Astrocyte (in vitro differentiated cells and primary cell): Measurements from ENCODE around the gene FBN2. TPM values are rescaled to one million over a fixed set of nuclear protein-coding genes. Genes with fewer than 3 reads are reported as not detected.

Source experiments
- DNase-seq: peaks from one replicate; pipeline ENCODE4 v3.0.0-alpha.2; 2010; ENCODE audit warnings: low read depth
- FAIRE-seq: peaks from 2 replicates; lab custom pipeline; 2011; peaks lifted over from hg19 to GRCh38; lab: Jason Lieb, UNC
- H2AFZ ChIP-seq: 2 replicates; pipeline ENCODE4 v1.6.0; 2012; ENCODE audit warnings: low read depth, low read length, inconsistent platforms
- H3K27ac ChIP-seq: 2 replicates; pipeline ENCODE4 v1.5.1; 2011; ENCODE audit warnings: low read depth, low read length, inconsistent platforms
- H3K27me3 ChIP-seq: 2 replicates; pipeline ENCODE4 v1.6.0; 2011; ENCODE audit warnings: low read length, inconsistent platforms; ENCODE audit not compliant: insufficient read depth
- H3K36me3 ChIP-seq: 2 replicates; pipeline ENCODE4 v1.5.1; 2011; ENCODE audit warnings: low read length, inconsistent platforms; ENCODE audit not compliant: insufficient read depth
- H3K4me1 ChIP-seq: 2 replicates; pipeline ENCODE4 v1.5.1; 2011; ENCODE audit warnings: low read length, inconsistent platforms; ENCODE audit not compliant: insufficient read depth
- H3K4me2 ChIP-seq: 2 replicates; pipeline ENCODE4 v1.6.0; 2012; ENCODE audit warnings: low read length, inconsistent platforms
- H3K4me3 ChIP-seq: 2 replicates; pipeline ENCODE4 v1.5.1; 2011; ENCODE audit warnings: low read depth, mild to moderate bottlenecking, low read length, inconsistent platforms; ENCODE audit not compliant: insufficient read depth
- H3K79me2 ChIP-seq: 2 replicates; pipeline ENCODE4 v1.6.0; 2012; ENCODE audit warnings: mild to moderate bottlenecking, low read length, inconsistent platforms; ENCODE audit not compliant: insufficient read depth
- H3K9ac ChIP-seq: 2 replicates; pipeline ENCODE4 v1.6.0; 2012; ENCODE audit warnings: mild to moderate bottlenecking, low read length, inconsistent platforms
- H3K9me3 ChIP-seq: 2 replicates; pipeline ENCODE4 v1.5.1; 2012; ENCODE audit warnings: low read depth, mild to moderate bottlenecking, low read length, inconsistent platforms; ENCODE audit not compliant: insufficient read depth
- H4K20me1 ChIP-seq: 2 replicates; pipeline ENCODE4 v1.6.0; 2012; ENCODE audit warnings: low read length, inconsistent platforms; ENCODE audit not compliant: insufficient read depth
- H3K27ac Mint-ChIP-seq: one replicate; pipeline ENCODE4 v1.8.0; 2021; ENCODE audit warnings: mild to moderate bottlenecking, mixed read lengths; ENCODE audit not compliant: unreplicated experiment
- H3K27me3 Mint-ChIP-seq: one replicate; pipeline ENCODE4 v1.8.0; 2021; ENCODE audit warnings: low read depth, mixed read lengths; ENCODE audit not compliant: unreplicated experiment
- H3K36me3 Mint-ChIP-seq: one replicate; pipeline ENCODE4 v1.8.0; 2021; ENCODE audit warnings: low read depth, mixed read lengths; ENCODE audit not compliant: unreplicated experiment
- H3K4me1 Mint-ChIP-seq: one replicate; pipeline ENCODE4 v1.8.0; 2021; ENCODE audit warnings: low read depth, mixed read lengths; ENCODE audit not compliant: unreplicated experiment
- H3K4me3 Mint-ChIP-seq: one replicate; pipeline ENCODE4 v1.8.0; 2021; ENCODE audit warnings: mild to moderate bottlenecking, moderate library complexity, mixed read lengths; ENCODE audit not compliant: unreplicated experiment
- H3K9me3 Mint-ChIP-seq: one replicate; pipeline ENCODE4 v1.8.0; 2021; ENCODE audit warnings: mild to moderate bottlenecking, mixed read lengths; ENCODE audit not compliant: unreplicated experiment
- EZH2 ChIP-seq: IDR thresholded peaks from 2 replicates; pipeline ENCODE4 v1.6.1; 2012; ENCODE audit warnings: mild to moderate bottlenecking, low read length, inconsistent platforms; ENCODE audit not compliant: insufficient read depth
- total RNA-seq: library from RNA; stranded (reverse); gene quantifications from 2 replicates; pipeline ENCODE4 v1.2.1, GENCODE V29; 2021
- TF ChIP-seq, protein P1 (sequence below): IDR thresholded peaks from 2 replicates; pipeline ENCODE4 v1.5.1; 2011; ENCODE audit warnings: low read depth, mild to moderate bottlenecking, inconsistent platforms, low read length, moderate library complexity; ENCODE audit not compliant: insufficient read depth

Gene FBN2
- total RNA-seq, 1 donor from 2014 or later: 176 TPM

DNA sequence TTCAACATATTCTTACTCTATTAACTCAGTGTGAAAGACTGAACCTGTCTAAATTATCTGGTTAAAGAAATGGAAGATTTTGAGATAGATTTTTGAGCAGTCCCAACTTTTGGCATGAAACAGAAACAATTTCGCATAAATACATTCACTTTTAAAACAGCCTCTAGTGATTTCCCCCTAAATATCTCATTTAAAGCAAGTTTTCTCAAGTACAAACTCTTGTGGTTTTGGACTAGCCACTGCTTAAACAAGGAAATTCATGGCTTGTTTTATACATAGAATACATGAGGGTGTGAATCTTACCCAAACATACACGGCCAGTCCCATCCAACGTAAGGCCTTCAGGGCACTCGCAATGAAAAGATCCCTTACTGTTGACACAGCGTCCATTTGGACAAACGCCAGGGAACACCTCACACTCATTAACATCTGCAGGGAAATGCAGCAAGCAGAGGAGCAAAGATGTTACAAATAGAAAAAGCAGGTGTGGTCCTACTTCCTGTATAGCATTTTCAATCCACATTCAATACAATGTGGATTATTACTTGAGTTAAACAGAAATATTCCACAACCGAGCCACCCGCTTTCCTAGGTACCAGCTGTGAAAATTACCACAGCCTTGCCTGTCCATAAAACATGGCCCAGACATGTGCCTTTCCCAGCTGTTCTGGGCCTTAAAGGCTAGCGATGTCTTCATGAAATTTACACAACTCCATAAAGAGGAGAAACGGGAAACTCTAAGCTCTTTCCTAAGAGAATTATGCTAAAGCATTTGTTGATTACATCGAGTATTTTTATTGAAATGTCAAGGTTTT, 188.8 kb downstream of the FBN2 start:
- Mint-ChIP-seq H3K9me3 (no peaks in the 10 kb centered on the region), H3K27me3 (no peaks in the 10 kb centered on the region), H3K4me1 (no peaks in the 10 kb centered on the region), H3K36me3 (peaks cover 13% of the 10 kb centered on the region), H3K4me3 (no peak overlapping the region), H3K27ac (no peak overlapping the region)
- Histone ChIP-seq H3K4me3 (no peak overlapping the region), H3K9me3 (no peaks in the 10 kb centered on the region), H3K27ac (no peak overlapping the region), H3K79me2 (no peaks in the 10 kb centered on the region), H3K9ac (no peak overlapping the region), H3K36me3 (peaks cover 17% of the 10 kb centered on the region), H3K4me1 (no peaks in the 10 kb centered on the region), H4K20me1 (no peaks in the 10 kb centered on the region), H3K27me3 (no peaks in the 10 kb centered on the region), H2AFZ (no peak overlapping the region), H3K4me2 (no peak overlapping the region)
- TF ChIP-seq, protein P1, sequence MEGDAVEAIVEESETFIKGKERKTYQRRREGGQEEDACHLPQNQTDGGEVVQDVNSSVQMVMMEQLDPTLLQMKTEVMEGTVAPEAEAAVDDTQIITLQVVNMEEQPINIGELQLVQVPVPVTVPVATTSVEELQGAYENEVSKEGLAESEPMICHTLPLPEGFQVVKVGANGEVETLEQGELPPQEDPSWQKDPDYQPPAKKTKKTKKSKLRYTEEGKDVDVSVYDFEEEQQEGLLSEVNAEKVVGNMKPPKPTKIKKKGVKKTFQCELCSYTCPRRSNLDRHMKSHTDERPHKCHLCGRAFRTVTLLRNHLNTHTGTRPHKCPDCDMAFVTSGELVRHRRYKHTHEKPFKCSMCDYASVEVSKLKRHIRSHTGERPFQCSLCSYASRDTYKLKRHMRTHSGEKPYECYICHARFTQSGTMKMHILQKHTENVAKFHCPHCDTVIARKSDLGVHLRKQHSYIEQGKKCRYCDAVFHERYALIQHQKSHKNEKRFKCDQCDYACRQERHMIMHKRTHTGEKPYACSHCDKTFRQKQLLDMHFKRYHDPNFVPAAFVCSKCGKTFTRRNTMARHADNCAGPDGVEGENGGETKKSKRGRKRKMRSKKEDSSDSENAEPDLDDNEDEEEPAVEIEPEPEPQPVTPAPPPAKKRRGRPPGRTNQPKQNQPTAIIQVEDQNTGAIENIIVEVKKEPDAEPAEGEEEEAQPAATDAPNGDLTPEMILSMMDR: no peak
- TF ChIP-seq EZH2: no peak
- FAIRE-seq (no peak), DNase-seq (peak; percentile 26)

DNA sequence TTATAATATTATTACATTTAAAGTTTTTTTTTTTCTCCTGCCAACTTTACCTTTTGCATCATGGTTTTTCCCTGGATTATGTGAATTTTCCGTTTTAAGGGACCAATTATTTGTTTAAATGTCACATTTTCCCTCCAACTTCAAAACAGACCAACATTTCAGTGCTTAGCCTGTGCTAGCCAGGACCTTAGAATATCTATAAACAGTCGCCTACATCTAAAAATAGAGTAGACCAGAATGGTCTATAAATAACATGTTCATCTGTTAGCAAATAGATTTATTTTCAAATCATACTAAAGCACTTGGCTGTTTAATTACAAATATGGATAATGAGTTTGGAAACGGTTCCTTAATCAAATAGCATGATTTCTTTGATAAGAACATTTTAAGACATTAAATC, 192.0 kb downstream of the FBN2 start:
- no peaks in the 10 kb centered on the region for H4K20me1 ChIP-seq
- peaks cover 19% of the 10 kb centered on the region for H3K36me3 ChIP-seq
- H3K27me3 ChIP-seq: no peaks in the 10 kb centered on the region
- no peak overlapping the region for H3K27ac Mint-ChIP-seq
- TF ChIP-seq, protein P1: no peak
- TF ChIP-seq EZH2: no peak
- no peaks in the 10 kb centered on the region for H3K4me1 ChIP-seq
- no peak for FAIRE-seq
- H3K4me1 Mint-ChIP-seq: no peaks in the 10 kb centered on the region
- no peaks in the 10 kb centered on the region for H3K79me2 ChIP-seq
- H3K27me3 Mint-ChIP-seq: no peaks in the 10 kb centered on the region
- peaks cover 36% of the 10 kb centered on the region for H3K36me3 Mint-ChIP-seq
- no peak overlapping the region for H2AFZ ChIP-seq
- H3K4me3 ChIP-seq: no peak overlapping the region
- no peaks in the 10 kb centered on the region for H3K9me3 ChIP-seq
- peaks cover 4% of the 10 kb centered on the region for H3K9me3 Mint-ChIP-seq
- no peak overlapping the region for H3K27ac ChIP-seq
- no peak overlapping the region for H3K4me2 ChIP-seq
- H3K4me3 Mint-ChIP-seq: no peak overlapping the region
- H3K9ac ChIP-seq: no peak overlapping the region
- no peak for DNase-seq

DNA sequence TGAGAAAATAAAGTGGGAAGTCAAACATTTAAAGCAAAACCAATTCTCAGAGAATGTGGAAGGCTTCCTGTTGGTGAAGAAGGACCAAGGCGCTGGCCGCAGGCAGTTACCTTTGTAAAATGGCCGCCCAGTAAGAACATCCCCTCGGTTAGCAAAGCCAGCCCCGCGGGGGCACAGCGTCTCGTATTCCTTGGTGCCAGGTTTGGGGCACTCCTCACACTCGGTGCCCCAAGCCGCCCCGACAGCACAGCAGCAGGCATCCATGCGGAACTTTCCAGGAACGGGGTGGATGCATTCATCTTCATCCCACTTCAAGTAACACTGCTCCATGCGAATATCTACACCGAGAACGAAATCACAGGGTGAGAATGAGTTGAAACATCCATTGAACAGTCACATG, 192.8 kb downstream of the FBN2 start:
- H3K9me3 ChIP-seq: no peaks in the 10 kb centered on the region
- peaks cover 18% of the 10 kb centered on the region for H3K36me3 ChIP-seq
- no peak overlapping the region for H3K9ac ChIP-seq
- no peaks in the 10 kb centered on the region for H3K4me1 ChIP-seq
- H3K79me2 ChIP-seq: no peaks in the 10 kb centered on the region
- no peak overlapping the region for H3K27ac ChIP-seq
- H3K27me3 ChIP-seq: no peaks in the 10 kb centered on the region
- FAIRE-seq (no peak), DNase-seq (no peak)
- Mint-ChIP-seq H3K27ac (no peak overlapping the region), H3K9me3 (peaks cover 4% of the 10 kb centered on the region), H3K36me3 (peaks cover 40% of the 10 kb centered on the region), H3K27me3 (no peaks in the 10 kb centered on the region), H3K4me1 (no peaks in the 10 kb centered on the region), H3K4me3 (no peak overlapping the region)
- no peak overlapping the region for H3K4me3 ChIP-seq
- TF ChIP-seq, protein P1: no peak
- no peak for TF ChIP-seq EZH2
- no peak overlapping the region for H2AFZ ChIP-seq
- H4K20me1 ChIP-seq: no peaks in the 10 kb centered on the region
- H3K4me2 ChIP-seq: no peak overlapping the region
